Measurements from ENCODE around the gene CRAT. TPM values are rescaled to one million over a fixed set of nuclear protein-coding genes. Genes with fewer than 3 reads are reported as not detected.

The CRAT gene
- total and polyA plus RNA-seq, 8 donors, result 16.8 to 33.2 (median 25.7) TPM

- H3K4me3 ChIP-seq, result no peak overlapping the region
- no peak overlapping the region for H3K27ac ChIP-seq
- TF ChIP-seq, protein P1, sequence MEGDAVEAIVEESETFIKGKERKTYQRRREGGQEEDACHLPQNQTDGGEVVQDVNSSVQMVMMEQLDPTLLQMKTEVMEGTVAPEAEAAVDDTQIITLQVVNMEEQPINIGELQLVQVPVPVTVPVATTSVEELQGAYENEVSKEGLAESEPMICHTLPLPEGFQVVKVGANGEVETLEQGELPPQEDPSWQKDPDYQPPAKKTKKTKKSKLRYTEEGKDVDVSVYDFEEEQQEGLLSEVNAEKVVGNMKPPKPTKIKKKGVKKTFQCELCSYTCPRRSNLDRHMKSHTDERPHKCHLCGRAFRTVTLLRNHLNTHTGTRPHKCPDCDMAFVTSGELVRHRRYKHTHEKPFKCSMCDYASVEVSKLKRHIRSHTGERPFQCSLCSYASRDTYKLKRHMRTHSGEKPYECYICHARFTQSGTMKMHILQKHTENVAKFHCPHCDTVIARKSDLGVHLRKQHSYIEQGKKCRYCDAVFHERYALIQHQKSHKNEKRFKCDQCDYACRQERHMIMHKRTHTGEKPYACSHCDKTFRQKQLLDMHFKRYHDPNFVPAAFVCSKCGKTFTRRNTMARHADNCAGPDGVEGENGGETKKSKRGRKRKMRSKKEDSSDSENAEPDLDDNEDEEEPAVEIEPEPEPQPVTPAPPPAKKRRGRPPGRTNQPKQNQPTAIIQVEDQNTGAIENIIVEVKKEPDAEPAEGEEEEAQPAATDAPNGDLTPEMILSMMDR (IDR thresholded peaks at IDR 0.05), result no peak
- intact Hi-C loops (cut with DNase I), result no loop called here
- no peaks in the 10 kb centered on the region for H3K27me3 ChIP-seq
- no peaks in the 10 kb centered on the region for H3K9me3 ChIP-seq
- peaks cover 15 to 32% of the 10 kb centered on the region in 2 donors for H3K4me1 ChIP-seq
- H3K36me3 ChIP-seq, result peaks cover 0 to 13% of the 10 kb centered on the region in 2 donors
- ATAC-seq, result no peak
- DNase-seq, result no peak
Measured at GRCh38 chr9:129108083-129108804, 2.3 kb downstream of the CRAT start.

- H3K4me1 ChIP-seq, result peaks cover 10 to 26% of the 10 kb centered on the region in 2 donors
- TF ChIP-seq, protein P1 (IDR thresholded peaks at IDR 0.05), result no peak
- ATAC-seq, result no peak
- no peaks in the 10 kb centered on the region for H3K27me3 ChIP-seq
- H3K27ac ChIP-seq, result no peak overlapping the region
- H3K9me3 ChIP-seq, result no peaks in the 10 kb centered on the region
- DNase-seq, result no peak
- H3K36me3 ChIP-seq, result peaks cover 0 to 13% of the 10 kb centered on the region in 2 donors
- H3K4me3 ChIP-seq, result no peak overlapping the region
- intact Hi-C loops (cut with DNase I), result no loop called here
Measured at GRCh38 chr9:129107651-129108050, 2.9 kb downstream of the CRAT start.

- no peaks in the 10 kb centered on the region for H3K9me3 ChIP-seq
- H3K27me3 ChIP-seq, result no peaks in the 10 kb centered on the region
- peaks cover 0 to 13% of the 10 kb centered on the region in 2 donors for H3K36me3 ChIP-seq
- TF ChIP-seq, protein P1 (IDR thresholded peaks at IDR 0.05), result no peak
- no peak for ATAC-seq
- no peak overlapping the region for H3K4me3 ChIP-seq
- H3K27ac ChIP-seq, result no peak overlapping the region
- peaks cover 5 to 16% of the 10 kb centered on the region in 2 donors for H3K4me1 ChIP-seq
- no peak for DNase-seq
- intact Hi-C loops (cut with DNase I), result no loop called here
Measured at GRCh38 chr9:129105857-129106694, 4.5 kb downstream of the CRAT start.

DNA sequence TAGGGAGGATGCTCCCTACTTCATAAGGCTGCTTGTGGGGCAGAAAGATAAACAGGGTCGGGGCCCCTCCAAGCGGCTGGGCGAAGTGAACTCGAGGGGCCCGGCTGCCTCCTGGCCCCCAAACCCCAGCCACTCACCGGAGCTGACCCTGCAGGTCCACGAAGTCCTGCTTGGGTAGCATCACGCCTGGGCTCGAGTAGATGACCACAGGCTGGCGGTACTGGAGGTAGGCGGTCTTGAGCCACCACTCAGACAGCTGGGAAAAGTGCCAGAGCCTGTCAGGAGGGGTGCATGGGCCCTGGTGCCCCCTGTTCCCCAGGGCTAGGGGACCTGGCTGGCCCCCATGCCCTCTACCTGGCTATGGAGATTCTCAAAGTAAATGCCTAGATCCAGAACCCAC is 6.5 kb downstream of the CRAT start:
- peaks cover 0 to 13% of the 10 kb centered on the region in 2 donors for H3K36me3 ChIP-seq
- TF ChIP-seq, protein P1 (IDR thresholded peaks at IDR 0.05), result no peak
- DNase-seq, result no peak

DNA sequence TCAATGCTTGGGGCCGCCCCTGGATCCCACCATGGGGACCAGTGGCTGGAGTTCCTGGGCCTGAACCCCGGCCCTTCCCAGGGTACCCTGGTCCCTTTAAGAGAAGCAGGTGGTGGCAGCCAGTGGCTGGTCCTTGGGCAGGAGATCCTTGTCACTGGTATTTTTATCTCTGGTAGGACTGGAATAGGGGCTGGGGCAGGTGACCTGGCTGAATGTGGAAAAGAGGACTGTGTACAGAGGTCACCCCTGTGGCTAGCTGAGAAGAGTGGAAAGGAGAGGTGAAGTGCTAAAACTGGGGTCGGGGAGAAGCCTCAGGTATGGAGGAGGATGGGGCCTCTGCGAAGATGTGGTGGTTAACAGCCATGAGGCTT is 7.0 kb downstream of the CRAT start:
- H3K4me1 ChIP-seq, result no peaks in the 10 kb centered on the region
- H3K36me3 ChIP-seq, result peaks cover 0 to 13% of the 10 kb centered on the region in 2 donors
- TF ChIP-seq, protein P1 (IDR thresholded peaks at IDR 0.05), result no peak
- intact Hi-C loops (cut with DNase I), result no loop called here
- no peaks in the 10 kb centered on the region for H3K27me3 ChIP-seq
- ATAC-seq (no peak), DNase-seq (no peak)
- no peak overlapping the region for H3K27ac ChIP-seq
- no peaks in the 10 kb centered on the region for H3K9me3 ChIP-seq
- no peak overlapping the region for H3K4me3 ChIP-seq

More for the DNA sequence above, 6.5 kb downstream of the CRAT start:
- Histone ChIP-seq H3K27me3 (no peaks in the 10 kb centered on the region), H3K4me1 (peaks cover 0 to 2% of the 10 kb centered on the region in 2 donors), H3K27ac (no peak overlapping the region), H3K4me3 (no peak overlapping the region), H3K9me3 (no peaks in the 10 kb centered on the region)
- intact Hi-C loops (cut with DNase I), result no loop called here
- no peak for ATAC-seq
